ENCODE results near the gene SLIT3.

SLIT3 gene

GRCh38 chr5:168779333-168779732 lies 521.6 kb downstream of the SLIT3 start:
- POLR2A ChIA-PET: no interaction called here

GRCh38 chr5:168778536-168778935 lies 522.4 kb downstream of the SLIT3 start:
- no peak for DNase-seq (ENCODE audit: extremely low spot score)
- ChIA-PET POLR2A (no interaction called here), CTCF (no interaction called here)
- TF ChIP-seq TARDBP (IDR thresholded peaks at IDR 0.05) (no peak), FOXA1 (IDR thresholded peaks at IDR 0.05) (no peak)

More at GRCh38 chr5:168779333-168779732, 521.6 kb downstream of the SLIT3 start:
- no peak for DNase-seq (ENCODE audit: extremely low spot score)
- CTCF ChIA-PET: no interaction called here
- TF ChIP-seq FOXM1 (IDR thresholded peaks at IDR 0.05; ENCODE audit: borderline replicate concordance) (no peak), HDGF (IDR thresholded peaks at IDR 0.05; ENCODE audit: borderline replicate concordance) (no peak), ARNT (IDR thresholded peaks at IDR 0.05) (no peak)

GRCh38 chr5:168777651-168778050 lies 523.3 kb downstream of the SLIT3 start:
- CTCF ChIA-PET: interaction anchor here (0.6 kb wide), 1 partner anchor 17 kb away, joined by 3 read pairs; no protein-coding TSS in a partner anchor

DNA sequence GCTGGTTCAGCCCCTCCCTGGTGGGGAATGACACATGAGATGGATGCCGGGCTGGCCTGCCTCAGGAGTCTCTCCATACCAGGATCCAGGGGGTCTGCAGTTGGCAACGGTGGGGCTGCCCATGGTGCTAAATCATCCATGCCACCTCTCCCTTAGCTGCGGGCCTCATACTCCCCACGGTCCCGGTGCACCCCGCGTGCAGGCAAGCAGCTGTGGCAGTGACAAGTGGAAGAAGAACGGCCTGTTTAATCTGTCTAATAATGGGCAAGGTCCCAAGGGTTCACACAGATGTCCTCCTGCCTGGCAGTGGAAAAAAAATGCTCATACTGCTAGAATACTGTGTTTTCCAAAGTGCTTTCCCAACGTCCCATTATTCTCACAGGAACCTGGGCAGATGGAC lies 524.9 kb downstream of the SLIT3 start:
- ChIA-PET CTCF (no interaction called here), POLR2A (no interaction called here)
- no peak for DNase-seq (ENCODE audit: extremely low spot score)
- TF ChIP-seq SP1 (IDR thresholded peaks at IDR 0.05) (no peak), L3MBTL2 (conservative IDR thresholded peaks at IDR 0.05) (no peak), SUZ12 (IDR thresholded peaks at IDR 0.05) (no peak), CTBP1 (IDR thresholded peaks at IDR 0.05; ENCODE audit: borderline replicate concordance) (no peak), BHLHE40 (IDR thresholded peaks at IDR 0.05; ENCODE audit: borderline replicate concordance) (no peak), FOXA1 (IDR thresholded peaks at IDR 0.05) (no peak)

More at GRCh38 chr5:168777651-168778050, 523.3 kb downstream of the SLIT3 start:
- POLR2A ChIA-PET: no interaction called here
- no peak for DNase-seq (ENCODE audit: extremely low spot score)
- TF ChIP-seq ZNF384 (IDR thresholded peaks at IDR 0.05) (no peak), ELF4 (IDR thresholded peaks at IDR 0.05) (no peak), FOXK2 (IDR thresholded peaks at IDR 0.05) (no peak), L3MBTL2 (conservative IDR thresholded peaks at IDR 0.05) (no peak), LEF1 (IDR thresholded peaks at IDR 0.05; ENCODE audit: borderline replicate concordance) (no peak), FOXM1 (IDR thresholded peaks at IDR 0.05; ENCODE audit: borderline replicate concordance) (no peak)

GRCh38 chr5:168773226-168773625 lies 527.7 kb downstream of the SLIT3 start:
- ChIA-PET POLR2A (no interaction called here), CTCF (no interaction called here)
- no peak for TF ChIP-seq FOXK2 (IDR thresholded peaks at IDR 0.05)
- no peak for TF ChIP-seq ELF4 (IDR thresholded peaks at IDR 0.05)
- TF ChIP-seq NFRKB (IDR thresholded peaks at IDR 0.05): no peak
- TF ChIP-seq FOXM1 (IDR thresholded peaks at IDR 0.05; ENCODE audit: borderline replicate concordance): no peak
- TF ChIP-seq LEF1 (IDR thresholded peaks at IDR 0.05; ENCODE audit: borderline replicate concordance): no peak
- TF ChIP-seq ZNF384 (IDR thresholded peaks at IDR 0.05): no peak
- TF ChIP-seq CTBP1 (IDR thresholded peaks at IDR 0.05; ENCODE audit: borderline replicate concordance): no peak
- TF ChIP-seq SP1 (IDR thresholded peaks at IDR 0.05): no peak
- no peak for DNase-seq (ENCODE audit: extremely low spot score)

DNA sequence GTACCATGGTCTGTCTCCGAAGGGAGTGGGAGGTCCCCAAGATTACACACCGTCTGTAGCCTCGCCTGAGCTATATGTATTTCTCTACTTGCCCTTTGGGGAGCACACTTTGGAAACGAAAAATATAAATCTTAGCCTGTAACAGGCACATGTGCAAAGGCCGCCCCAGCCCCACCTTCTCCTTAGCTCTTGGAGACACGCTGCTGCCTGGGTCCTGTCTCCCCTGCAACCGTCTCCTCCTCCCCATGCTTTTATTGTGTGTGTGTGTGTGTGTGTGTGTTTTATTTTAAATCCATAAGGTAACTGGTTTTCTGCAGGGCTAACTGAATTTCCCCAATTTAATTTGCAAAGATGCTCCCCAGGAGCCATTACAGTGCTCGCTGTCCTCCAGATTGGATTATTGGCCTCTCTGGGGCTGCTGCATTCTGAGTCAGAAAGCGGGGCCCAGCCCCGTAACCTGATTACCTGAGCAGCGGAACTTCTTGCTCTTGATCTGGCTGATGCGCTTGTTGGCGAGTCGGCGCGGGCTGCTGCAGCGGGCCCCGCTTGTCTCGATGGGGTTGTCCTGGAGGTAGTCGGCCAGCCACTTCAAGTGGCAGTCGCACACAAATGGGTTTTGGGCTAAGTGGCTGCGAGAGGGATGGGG lies 528.5 kb downstream of the SLIT3 start:
- TF ChIP-seq PKNOX1 (IDR thresholded peaks at IDR 0.05) (no peak), ELF4 (IDR thresholded peaks at IDR 0.05) (no peak), FOXM1 (IDR thresholded peaks at IDR 0.05; ENCODE audit: borderline replicate concordance) (no peak), FOXA1 (IDR thresholded peaks at IDR 0.05) (no peak), HDGF (IDR thresholded peaks at IDR 0.05; ENCODE audit: borderline replicate concordance) (no peak), ZNF384 (IDR thresholded peaks at IDR 0.05) (no peak), ARNT (IDR thresholded peaks at IDR 0.05) (no peak), SP1 (IDR thresholded peaks at IDR 0.05) (no peak), LEF1 (IDR thresholded peaks at IDR 0.05; ENCODE audit: borderline replicate concordance) (no peak)
- CTCF ChIA-PET: interaction anchor here (0.7 to 0.8 kb wide), 2 partner anchors 10 to 25 kb away, joined by 3 read pairs; no protein-coding TSS in a partner anchor
- no peak for DNase-seq (ENCODE audit: extremely low spot score)
- POLR2A ChIA-PET: interaction anchor here (1.0 kb wide), 1 partner anchor 9 kb away, joined by 3 read pairs; no protein-coding TSS in a partner anchor

- no peak for DNase-seq (ENCODE audit: extremely low spot score)
- CTCF ChIA-PET: interaction anchor here (0.7 to 0.8 kb wide), 2 partner anchors 11 to 24 kb away, joined by 3 read pairs; no protein-coding TSS in a partner anchor
- POLR2A ChIA-PET: interaction anchor here (1.0 kb wide), 1 partner anchor 10 kb away, joined by 3 read pairs; no protein-coding TSS in a partner anchor
- TF ChIP-seq FOXA1 (IDR thresholded peaks at IDR 0.05) (no peak), CTBP1 (IDR thresholded peaks at IDR 0.05; ENCODE audit: borderline replicate concordance) (no peak), ZNF384 (IDR thresholded peaks at IDR 0.05) (no peak), HDGF (IDR thresholded peaks at IDR 0.05; ENCODE audit: borderline replicate concordance) (no peak), ARNT (IDR thresholded peaks at IDR 0.05) (no peak), PKNOX1 (IDR thresholded peaks at IDR 0.05) (no peak), LEF1 (IDR thresholded peaks at IDR 0.05; ENCODE audit: borderline replicate concordance) (no peak), SP1 (IDR thresholded peaks at IDR 0.05) (no peak), TARDBP (IDR thresholded peaks at IDR 0.05) (no peak), SUZ12 (IDR thresholded peaks at IDR 0.05) (no peak), FOXM1 (IDR thresholded peaks at IDR 0.05; ENCODE audit: borderline replicate concordance) (no peak), ELF4 (IDR thresholded peaks at IDR 0.05) (no peak), L3MBTL2 (conservative IDR thresholded peaks at IDR 0.05) (no peak), FOXK2 (IDR thresholded peaks at IDR 0.05) (no peak), BHLHE40 (IDR thresholded peaks at IDR 0.05; ENCODE audit: borderline replicate concordance) (no peak), NFRKB (IDR thresholded peaks at IDR 0.05) (no peak)
Measured at GRCh38 chr5:168771678-168772077, 529.3 kb downstream of the SLIT3 start.
